ENCODE data around the gene ZDHHC16. TPM values are rescaled to one million over a fixed set of nuclear protein-coding genes. Genes with fewer than 3 reads are reported as not detected.
"Not testable (repeated sequence)": the region's sequence is repeated elsewhere in the genome, so short reads cannot be mapped to it uniquely, and the experiment has no call there.

The ZDHHC16 gene
- total and polyA plus RNA-seq, 5 experiments from 2014 or later = 20.0 to 31.4 (median 28.1) TPM

DNA sequence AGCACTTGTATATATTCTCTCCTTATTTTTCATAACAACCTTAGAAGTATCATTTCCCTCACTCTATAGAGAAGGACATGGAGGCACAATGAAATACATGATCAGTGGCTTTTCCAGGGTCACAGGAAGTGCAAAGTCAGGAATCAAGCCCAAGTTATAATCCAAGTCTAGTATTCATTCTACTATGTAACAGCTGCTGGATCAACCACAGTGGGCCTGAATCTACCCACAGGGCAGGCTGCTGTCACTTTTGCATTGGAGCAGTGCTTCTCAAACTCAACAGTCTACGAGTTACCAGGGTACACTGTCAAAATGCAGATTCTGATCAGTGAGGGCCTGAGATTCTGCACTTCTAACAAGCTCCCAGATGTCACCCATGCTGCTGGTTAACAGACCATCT is 18.3 kb downstream of the ZDHHC16 start:
- peaks cover 0 to 91% (median 18%) of the 10 kb centered on the region in 3 donors for H3K36me3 Mint-ChIP-seq
- DNase-seq = no peak
- no peak for ATAC-seq
- H3K9me3 Mint-ChIP-seq = no peaks in the 10 kb centered on the region
- H3K4me1 Mint-ChIP-seq = peaks cover 0 to 6% (median 0%) of the 10 kb centered on the region in 4 donors
- peak overlapping the region in 6 of 10 donors; percentile 0 to 72 (median 11) for H3K27ac Mint-ChIP-seq
- POLR2A ChIA-PET = interaction anchor here (0.7 kb wide), 1 partner anchor 698 kb away, joined by 3 read pairs; no protein-coding TSS in a partner anchor
- no peak overlapping the region for H3K4me3 Mint-ChIP-seq
- H3K27me3 Mint-ChIP-seq = no peaks in the 10 kb centered on the region

DNA sequence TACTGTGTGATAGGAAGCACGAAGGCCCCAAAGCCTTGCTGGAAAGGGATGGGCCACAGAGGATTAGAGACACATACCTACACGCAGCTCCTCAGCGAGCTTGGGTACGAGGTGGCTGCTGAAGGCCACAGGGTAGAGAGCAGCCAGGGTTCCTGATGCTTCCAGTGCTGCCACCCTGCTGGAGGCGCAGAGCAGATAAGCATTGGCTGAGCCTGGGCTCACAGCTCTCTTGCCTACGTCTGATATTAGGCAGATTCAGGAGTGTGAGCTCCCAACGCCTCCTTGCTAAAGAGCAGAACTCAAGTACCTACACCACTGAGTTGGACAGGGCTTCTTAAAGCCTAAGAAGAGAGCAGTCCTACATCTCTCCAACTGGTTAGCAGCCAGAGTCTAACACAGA is 20.0 kb downstream of the ZDHHC16 start:
- Mint-ChIP-seq H3K27ac (peak overlapping the region in 3 of 10 donors; percentile 4 to 66 (median 41)), H3K9me3 (no peaks in the 10 kb centered on the region), H3K4me1 (peaks cover 0 to 6% (median 0%) of the 10 kb centered on the region in 4 donors), H3K36me3 (peaks cover 0 to 86% (median 11%) of the 10 kb centered on the region in 3 donors), H3K4me3 (no peak overlapping the region), H3K27me3 (no peaks in the 10 kb centered on the region)
- POLR2A ChIA-PET = no interaction called here
- ATAC-seq (no peak), DNase-seq (no peak)

DNA sequence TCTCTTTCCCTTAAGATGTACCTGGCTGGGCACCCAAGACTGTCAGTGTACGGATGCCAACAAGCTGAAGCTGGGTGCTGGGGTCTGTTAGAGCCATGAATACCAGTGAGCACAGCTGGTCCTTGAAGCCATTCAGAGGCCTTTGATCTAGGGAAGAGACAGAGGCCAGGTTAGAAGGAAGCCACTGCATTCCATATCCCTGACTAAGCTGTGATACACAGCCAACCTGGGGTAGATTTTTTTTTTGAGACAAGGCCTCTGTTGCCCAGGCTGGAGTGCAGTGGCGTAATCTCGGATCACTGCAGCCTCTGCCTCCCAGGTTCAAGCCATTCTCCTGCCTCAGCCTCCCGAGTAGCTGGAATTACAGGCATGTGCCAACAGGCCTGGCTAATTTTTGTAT is 20.8 kb downstream of the ZDHHC16 start:
- Mint-ChIP-seq H3K4me3 (no peak overlapping the region), H3K9me3 (no peaks in the 10 kb centered on the region), H3K36me3 (peaks cover 0 to 81% (median 11%) of the 10 kb centered on the region in 3 donors), H3K27me3 (no peaks in the 10 kb centered on the region), H3K27ac (peak overlapping the region in 3 of 10 donors; percentile 4 to 27 (median 9)), H3K4me1 (peaks cover 0 to 6% (median under 1%) of the 10 kb centered on the region in 4 donors)
- POLR2A ChIA-PET = interaction anchor here (0.6 to 1.6 kb wide), 2 partner anchors 10 to 37 kb away, joined by 5 read pairs; no protein-coding TSS in a partner anchor
- no peak for ATAC-seq
- DNase-seq = no peak

DNA sequence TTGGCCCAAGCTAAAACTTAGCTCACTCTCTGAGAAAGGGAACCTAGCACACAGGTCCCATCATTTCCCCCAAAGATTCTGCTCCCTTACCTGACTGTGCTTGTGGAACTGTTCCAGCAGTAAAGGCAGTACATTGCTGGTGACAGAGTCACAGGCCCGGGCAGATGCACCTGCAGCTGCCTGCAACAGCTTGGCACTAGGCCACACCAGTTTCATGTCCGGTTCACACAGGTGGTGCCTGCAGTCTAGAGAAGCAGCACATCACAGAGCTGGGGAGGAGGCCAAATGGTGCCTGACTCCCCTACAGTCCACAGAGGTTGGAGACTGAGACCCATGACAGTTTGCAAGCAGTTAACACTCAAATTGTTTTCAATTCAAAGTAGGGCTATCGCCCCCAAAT is 22.2 kb downstream of the ZDHHC16 start:
- DNase-seq (no peak), ATAC-seq (no peak)
- Mint-ChIP-seq H3K36me3 (peaks cover 0 to 83% (median 9%) of the 10 kb centered on the region in 3 donors), H3K9me3 (no peaks in the 10 kb centered on the region), H3K4me3 (no peak overlapping the region), H3K4me1 (peaks cover 0 to 6% (median 1%) of the 10 kb centered on the region in 4 donors), H3K27me3 (no peaks in the 10 kb centered on the region), H3K27ac (peak overlapping the region in 3 of 10 donors; percentile 15 to 52 (median 32))
- POLR2A ChIA-PET = interaction anchor here (0.6 to 1.6 kb wide), 2 partner anchors 12 kb away, joined by 3 to 5 read pairs; no protein-coding TSS in a partner anchor

DNA sequence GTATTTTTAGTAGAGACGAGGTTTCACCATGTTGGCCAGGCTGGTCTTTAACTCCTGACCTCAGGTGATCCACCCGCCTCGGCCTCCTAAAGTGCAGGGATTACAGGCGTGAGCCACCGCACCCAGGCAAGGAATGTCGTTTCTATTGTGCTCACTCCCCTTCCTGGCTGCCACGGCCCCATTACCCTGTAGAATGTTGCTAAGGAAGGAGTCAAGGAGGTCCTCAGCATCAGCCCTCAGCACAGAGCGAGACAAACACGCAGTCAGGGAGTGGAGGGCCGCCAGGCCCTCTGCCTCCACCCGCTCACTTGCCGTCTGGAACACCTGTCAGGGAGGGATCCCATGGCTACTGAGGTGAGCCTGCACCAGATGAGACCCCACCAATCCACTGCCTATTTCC is 22.8 kb downstream of the ZDHHC16 start:
- Mint-ChIP-seq H3K27ac (peak overlapping the region in 3 of 10 donors; percentile 25 to 86 (median 52)), H3K36me3 (peaks cover 0 to 83% (median 7%) of the 10 kb centered on the region in 3 donors)
- POLR2A ChIA-PET, H3K4me1 Mint-ChIP-seq, H3K4me3 Mint-ChIP-seq, H3K27me3 Mint-ChIP-seq, DNase-seq, H3K9me3 Mint-ChIP-seq, ATAC-seq: not testable (repeated sequence)

DNA sequence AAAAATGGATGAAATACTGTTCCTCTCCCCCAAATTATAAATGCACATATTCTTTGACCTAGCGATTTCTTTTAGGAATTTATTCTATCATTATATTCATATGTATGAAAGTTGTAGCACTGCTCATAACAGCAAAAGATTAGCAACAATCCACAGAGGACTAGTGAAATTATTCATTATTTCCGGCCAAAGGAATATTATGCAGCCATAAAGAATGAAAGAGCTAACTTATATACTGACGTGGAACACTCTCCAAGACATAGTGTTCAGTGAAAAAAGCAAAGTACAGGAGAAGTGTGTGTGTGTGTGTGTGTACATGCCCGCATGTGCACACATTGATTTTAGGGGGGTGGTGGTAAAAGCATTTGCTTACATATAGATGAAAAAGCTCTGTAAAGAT is 28.9 kb downstream of the ZDHHC16 start:
- H3K4me1 Mint-ChIP-seq = peaks cover 3 to 13% (median 6%) of the 10 kb centered on the region in 4 donors
- H3K4me3 Mint-ChIP-seq = no peak overlapping the region
- peak overlapping the region in 2 of 10 donors; percentile 9 for H3K27ac Mint-ChIP-seq
- H3K27me3 Mint-ChIP-seq = no peaks in the 10 kb centered on the region
- ATAC-seq (no peak), DNase-seq (no peak)
- POLR2A ChIA-PET = no interaction called here
- peaks cover 0 to 2% (median 0%) of the 10 kb centered on the region in 9 donors for H3K9me3 Mint-ChIP-seq
- H3K36me3 Mint-ChIP-seq = peaks cover 18 to 89% (median 32%) of the 10 kb centered on the region in 3 donors

DNA sequence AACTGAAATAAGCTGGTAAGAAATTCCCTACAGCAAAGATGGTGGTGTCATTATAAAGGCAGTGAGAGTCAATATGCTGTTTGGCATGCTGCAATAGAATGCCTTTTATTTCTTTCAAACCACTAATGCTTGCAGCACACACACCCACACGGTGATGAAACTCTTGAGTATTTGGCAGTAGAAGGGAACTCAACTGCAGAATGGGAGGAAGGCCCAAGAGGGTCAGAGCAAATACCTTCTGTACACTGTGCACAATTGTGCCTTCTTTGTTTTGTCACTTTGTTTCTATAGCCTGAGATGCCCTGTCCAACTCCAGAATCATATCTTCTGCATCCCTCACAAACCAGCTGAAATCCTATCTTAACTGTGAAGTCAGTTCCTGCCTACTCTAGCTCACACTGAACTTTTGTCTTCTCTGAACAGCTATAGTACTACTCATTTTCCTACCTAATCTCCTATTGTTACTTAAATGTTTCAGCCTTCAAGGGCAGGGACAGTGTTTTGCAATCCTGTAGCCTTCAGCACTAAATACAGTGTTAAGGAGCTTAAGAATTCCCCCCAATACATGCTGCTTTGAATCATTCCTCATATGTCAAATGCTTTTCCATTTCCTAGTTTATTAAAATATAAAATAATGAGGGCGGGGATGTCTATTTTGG is 30.1 kb downstream of the ZDHHC16 start:
- H3K4me1 Mint-ChIP-seq = peaks cover 3 to 13% (median 6%) of the 10 kb centered on the region in 4 donors
- no peaks in the 10 kb centered on the region for H3K27me3 Mint-ChIP-seq
- ATAC-seq (no peak), DNase-seq (no peak)
- peak overlapping the region in 3 of 10 donors; percentile 3 to 24 (median 21) for H3K27ac Mint-ChIP-seq
- peaks cover 0 to 2% (median 0%) of the 10 kb centered on the region in 9 donors for H3K9me3 Mint-ChIP-seq
- no peak overlapping the region for H3K4me3 Mint-ChIP-seq
- POLR2A ChIA-PET = interaction anchor here (0.6 kb wide), 1 partner anchor 1796 kb away, joined by 4 read pairs; no protein-coding TSS in a partner anchor
- peaks cover 18 to 93% (median 33%) of the 10 kb centered on the region in 3 donors for H3K36me3 Mint-ChIP-seq

DNA sequence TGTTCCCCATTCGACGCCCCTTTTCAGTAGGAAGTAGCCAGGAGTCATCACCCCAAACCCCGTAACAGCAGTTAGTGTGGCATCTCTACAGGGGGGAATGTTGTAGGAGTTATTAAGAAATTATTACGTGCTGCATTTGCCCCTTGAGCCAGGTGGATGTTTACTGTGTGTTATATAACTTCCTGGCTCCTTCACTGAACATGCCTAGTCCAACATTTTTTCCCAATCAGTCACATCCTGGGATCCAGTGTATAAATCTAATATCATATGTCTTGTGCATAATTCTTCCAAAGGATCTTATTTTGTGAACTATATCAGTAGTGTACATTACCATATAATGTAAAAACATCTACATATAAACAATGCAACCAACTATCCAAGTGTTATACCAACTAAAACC is 33.4 kb downstream of the ZDHHC16 start:
- POLR2A ChIA-PET, H3K27me3 Mint-ChIP-seq, DNase-seq, H3K9me3 Mint-ChIP-seq, H3K4me3 Mint-ChIP-seq, ATAC-seq: not testable (repeated sequence)
- Mint-ChIP-seq H3K27ac (peak overlapping the region in 2 of 10 donors; percentile 28 to 80), H3K4me1 (peaks cover 3 to 13% (median 8%) of the 10 kb centered on the region in 4 donors), H3K36me3 (peaks cover 18 to 93% (median 35%) of the 10 kb centered on the region in 3 donors)

DNA sequence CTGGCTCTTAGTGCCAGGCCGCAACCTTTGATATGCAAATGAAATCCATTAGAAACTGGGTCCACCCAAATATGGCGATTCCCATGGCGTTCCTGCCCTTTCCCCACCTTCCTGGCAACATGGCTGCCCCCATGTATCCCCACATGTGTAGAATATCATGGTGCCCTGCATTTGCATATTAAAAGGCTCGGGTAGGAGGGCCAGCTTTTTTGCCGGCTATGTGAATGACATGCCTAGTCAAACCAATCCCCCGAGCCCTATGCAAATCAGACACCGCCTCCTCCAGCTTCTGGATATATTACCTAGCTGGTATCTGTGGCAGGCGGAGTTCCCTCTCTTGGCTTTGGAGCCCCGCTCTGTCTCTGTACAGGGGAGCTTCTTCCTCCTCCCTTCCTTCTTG is 34.0 kb downstream of the ZDHHC16 start:
- H3K4me3 Mint-ChIP-seq = no peak overlapping the region
- H3K4me1 Mint-ChIP-seq = peaks cover 3 to 13% (median 8%) of the 10 kb centered on the region in 4 donors
- POLR2A ChIA-PET = interaction anchor here (0.6 kb wide), 1 partner anchor 12 kb away, joined by 3 read pairs; no protein-coding TSS in a partner anchor
- no peak for DNase-seq
- no peak overlapping the region for H3K27ac Mint-ChIP-seq
- no peaks in the 10 kb centered on the region for H3K27me3 Mint-ChIP-seq
- ATAC-seq = no peak
- peaks cover 0 to 1% (median 0%) of the 10 kb centered on the region in 9 donors for H3K9me3 Mint-ChIP-seq
- H3K36me3 Mint-ChIP-seq = peaks cover 16 to 91% (median 30%) of the 10 kb centered on the region in 3 donors

DNA sequence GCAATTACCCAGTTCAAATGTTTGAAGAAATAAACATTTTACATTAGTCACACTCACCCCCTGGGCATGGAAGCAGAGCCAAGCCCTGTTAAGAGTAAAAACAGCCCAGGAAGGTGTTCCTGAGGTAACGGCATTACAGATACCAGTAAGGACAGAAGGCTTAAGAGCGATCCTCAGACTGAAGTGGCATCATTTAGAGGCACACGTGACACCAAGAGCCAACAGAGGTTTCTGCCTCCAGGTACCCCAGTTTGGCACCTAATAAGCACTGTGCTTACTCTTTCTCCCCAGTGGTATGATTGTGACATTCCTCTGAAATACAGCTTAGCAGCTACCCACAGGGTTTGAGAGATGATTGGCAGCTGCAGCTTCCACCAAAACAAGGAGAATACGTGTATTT is 35.1 kb downstream of the ZDHHC16 start:
- no peaks in the 10 kb centered on the region for H3K9me3 Mint-ChIP-seq
- DNase-seq = no peak
- no peak for ATAC-seq
- no peaks in the 10 kb centered on the region for H3K27me3 Mint-ChIP-seq
- POLR2A ChIA-PET = interaction anchor here (0.6 kb wide), 1 partner anchor 11 kb away, joined by 3 read pairs; no protein-coding TSS in a partner anchor
- peaks cover 13 to 90% (median 19%) of the 10 kb centered on the region in 3 donors for H3K36me3 Mint-ChIP-seq
- H3K4me3 Mint-ChIP-seq = no peak overlapping the region
- no peak overlapping the region for H3K27ac Mint-ChIP-seq
- peaks cover 3 to 18% (median 8%) of the 10 kb centered on the region in 4 donors for H3K4me1 Mint-ChIP-seq

DNA sequence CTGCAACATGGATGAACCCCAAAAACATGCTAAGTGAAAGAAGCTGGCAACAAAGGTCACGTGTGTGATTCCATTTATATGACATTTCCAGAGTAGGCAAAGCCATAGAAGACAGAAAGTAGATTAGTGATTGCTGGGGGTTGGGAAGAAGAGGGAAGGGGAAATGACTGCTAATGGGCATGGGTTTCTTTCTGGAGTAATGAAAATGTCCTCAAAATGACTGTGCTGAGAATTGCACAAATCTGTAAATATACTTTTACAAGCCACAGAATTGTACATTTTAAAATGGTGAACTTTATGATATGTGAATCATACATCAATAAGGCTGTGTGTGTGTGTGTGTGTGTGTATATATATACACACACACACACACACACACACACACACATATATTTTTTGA is 36.4 kb downstream of the ZDHHC16 start:
- peaks cover 3 to 81% (median 8%) of the 10 kb centered on the region in 3 donors for H3K36me3 Mint-ChIP-seq
- peaks cover 4 to 17% (median 8%) of the 10 kb centered on the region in 4 donors for H3K4me1 Mint-ChIP-seq
- no peak for DNase-seq
- H3K27me3 Mint-ChIP-seq = no peaks in the 10 kb centered on the region
- H3K4me3 Mint-ChIP-seq = no peak overlapping the region
- no peak overlapping the region for H3K27ac Mint-ChIP-seq
- ATAC-seq = no peak
- POLR2A ChIA-PET = no interaction called here
- H3K9me3 Mint-ChIP-seq = no peaks in the 10 kb centered on the region

DNA sequence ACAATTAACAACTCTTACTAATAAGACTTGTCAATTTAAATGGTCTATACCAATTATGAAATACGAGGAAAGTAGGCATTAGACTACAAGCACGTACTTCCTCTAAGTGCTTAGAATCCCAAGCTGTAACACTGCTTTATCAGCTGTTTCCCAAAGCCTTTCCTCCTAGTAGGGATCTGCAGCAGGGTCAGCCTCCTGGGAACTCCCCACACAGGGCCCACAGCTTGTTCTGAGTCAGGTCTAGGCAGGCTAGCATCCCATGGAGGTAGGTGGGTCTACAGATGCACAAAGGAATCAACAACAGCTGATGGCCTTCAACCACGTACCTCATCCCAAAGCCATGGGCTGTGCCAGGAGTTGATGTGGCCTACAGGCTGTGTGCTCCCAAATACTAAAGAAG is 37.5 kb downstream of the ZDHHC16 start:
- Mint-ChIP-seq H3K4me3 (no peak overlapping the region), H3K27ac (peak overlapping the region in 2 of 10 donors; percentile 10 to 21), H3K27me3 (no peaks in the 10 kb centered on the region), H3K36me3 (peaks cover 0 to 70% (median 8%) of the 10 kb centered on the region in 3 donors), H3K9me3 (no peaks in the 10 kb centered on the region), H3K4me1 (peaks cover 5 to 18% (median 8%) of the 10 kb centered on the region in 4 donors)
- DNase-seq = no peak
- POLR2A ChIA-PET = interaction anchor here (0.9 kb wide), 1 partner anchor 13 kb away, joined by 3 read pairs; no protein-coding TSS in a partner anchor
- no peak for ATAC-seq

DNA sequence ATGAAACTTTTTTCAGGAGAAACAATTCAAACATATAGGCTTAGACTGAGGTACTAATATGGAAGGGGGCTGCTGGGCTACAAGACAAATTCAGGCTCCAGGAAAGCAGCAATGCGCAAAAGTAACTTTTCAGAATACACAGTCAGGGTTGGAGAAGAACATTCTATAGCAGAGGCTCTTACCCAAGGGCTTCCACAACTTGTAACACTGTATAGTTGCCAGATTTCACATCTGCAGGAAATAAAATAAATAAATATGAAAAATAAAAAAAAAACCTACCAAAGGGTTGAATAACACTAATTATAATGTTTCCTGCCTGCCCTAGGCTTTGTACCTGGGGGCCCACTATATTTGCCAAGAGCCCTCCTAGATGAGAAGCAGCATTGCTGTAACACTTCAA is 37.9 kb downstream of the ZDHHC16 start:
- no peaks in the 10 kb centered on the region for H3K27me3 Mint-ChIP-seq
- no peaks in the 10 kb centered on the region for H3K9me3 Mint-ChIP-seq
- POLR2A ChIA-PET = interaction anchor here (0.9 kb wide), 1 partner anchor 13 kb away, joined by 3 read pairs; no protein-coding TSS in a partner anchor
- no peak for ATAC-seq
- peaks cover 6 to 21% (median 11%) of the 10 kb centered on the region in 4 donors for H3K4me1 Mint-ChIP-seq
- no peak overlapping the region for H3K4me3 Mint-ChIP-seq
- peaks cover 0 to 69% (median 8%) of the 10 kb centered on the region in 3 donors for H3K36me3 Mint-ChIP-seq
- peak overlapping the region in 2 of 10 donors; percentile 10 to 21 for H3K27ac Mint-ChIP-seq
- no peak for DNase-seq
